B cell (primary cell): ENCODE results near the gene PROCA1.

ENCODE experiments used
- CTCF ChIP-seq: fragments of 200-600 bp; IDR thresholded peaks from one replicate; pipeline ENCODE4 v1.8.0; 2022; ENCODE audit warnings: antibody characterized with exemption, mild to moderate bottlenecking
- EZH2 ChIP-seq: IDR thresholded peaks from 2 replicates; pipeline ENCODE4 v1.6.1; 2012; ENCODE audit warnings: borderline replicate concordance, low read depth, mild to moderate bottlenecking, moderate library complexity, low read length; ENCODE audit not compliant: insufficient read depth, poor library complexity, severe bottlenecking

DNA sequence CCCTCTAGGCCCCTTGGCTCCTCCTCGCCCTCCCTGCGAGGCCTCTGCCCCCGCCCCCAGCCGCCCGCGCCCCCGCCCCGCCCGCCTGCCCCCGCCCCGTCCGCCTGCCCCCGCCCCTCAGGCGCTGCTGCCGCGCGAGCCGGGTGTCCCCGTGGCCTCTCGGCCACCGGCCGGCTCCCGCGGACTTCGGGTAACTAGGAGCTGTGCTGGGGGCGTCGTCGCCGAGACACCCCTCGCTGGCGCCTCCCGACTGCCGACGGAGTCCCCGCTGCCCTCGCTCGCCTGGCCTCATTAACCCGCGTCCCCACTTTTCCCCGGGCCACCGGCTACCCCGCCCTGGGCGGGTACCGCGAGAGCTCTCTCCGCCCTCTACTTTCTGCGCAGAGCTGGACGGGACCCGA lies 14.5 kb upstream of the PROCA1 start, which contains the start of gene TLCD1:
- TF ChIP-seq CTCF (no peak), EZH2 (no peak)
